Measurements from ENCODE around the gene SNAPC1. TPM values are rescaled to one million over a fixed set of nuclear protein-coding genes. Genes with fewer than 3 reads are reported as not detected.

SNAPC1 gene
- total RNA-seq, 1 donor from 2014 or later: 6.6 TPM

GRCh38 chr14:61726778-61727658 is 35.2 kb upstream of the SNAPC1 start:
- H3K36me3 ChIP-seq: peaks cover 0 to 52% of the 10 kb centered on the region in 2 donors

GRCh38 chr14:61730756-61731373 is 31.4 kb upstream of the SNAPC1 start:
- no peaks in the 10 kb centered on the region for H3K27me3 ChIP-seq
- H3K4me3 ChIP-seq: no peak overlapping the region
- intact Hi-C loops (cut with DNase I): no loop called here
- DNase-seq (ENCODE audit: extremely low spot score in 2 of 2): no peak
- H3K4me1 ChIP-seq: no peaks in the 10 kb centered on the region
- TF ChIP-seq, protein P1, sequence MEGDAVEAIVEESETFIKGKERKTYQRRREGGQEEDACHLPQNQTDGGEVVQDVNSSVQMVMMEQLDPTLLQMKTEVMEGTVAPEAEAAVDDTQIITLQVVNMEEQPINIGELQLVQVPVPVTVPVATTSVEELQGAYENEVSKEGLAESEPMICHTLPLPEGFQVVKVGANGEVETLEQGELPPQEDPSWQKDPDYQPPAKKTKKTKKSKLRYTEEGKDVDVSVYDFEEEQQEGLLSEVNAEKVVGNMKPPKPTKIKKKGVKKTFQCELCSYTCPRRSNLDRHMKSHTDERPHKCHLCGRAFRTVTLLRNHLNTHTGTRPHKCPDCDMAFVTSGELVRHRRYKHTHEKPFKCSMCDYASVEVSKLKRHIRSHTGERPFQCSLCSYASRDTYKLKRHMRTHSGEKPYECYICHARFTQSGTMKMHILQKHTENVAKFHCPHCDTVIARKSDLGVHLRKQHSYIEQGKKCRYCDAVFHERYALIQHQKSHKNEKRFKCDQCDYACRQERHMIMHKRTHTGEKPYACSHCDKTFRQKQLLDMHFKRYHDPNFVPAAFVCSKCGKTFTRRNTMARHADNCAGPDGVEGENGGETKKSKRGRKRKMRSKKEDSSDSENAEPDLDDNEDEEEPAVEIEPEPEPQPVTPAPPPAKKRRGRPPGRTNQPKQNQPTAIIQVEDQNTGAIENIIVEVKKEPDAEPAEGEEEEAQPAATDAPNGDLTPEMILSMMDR (IDR thresholded peaks at IDR 0.05): peak; percentile 55 to 75 (median 60)
- TF ChIP-seq POLR2A (IDR thresholded peaks at IDR 0.05) (no peak), POLR2AphosphoS5 (IDR thresholded peaks at IDR 0.05; ENCODE audit: insufficient read depth in 1 of 2, low read depth in 1 of 2) (no peak)
- no peak overlapping the region for H3K27ac ChIP-seq
- H3K9me3 ChIP-seq: no peaks in the 10 kb centered on the region
- H3K36me3 ChIP-seq: peaks cover 3 to 68% of the 10 kb centered on the region in 2 donors

More at GRCh38 chr14:61726778-61727658, 35.2 kb upstream of the SNAPC1 start:
- TF ChIP-seq POLR2A (IDR thresholded peaks at IDR 0.05) (no peak), POLR2AphosphoS5 (IDR thresholded peaks at IDR 0.05; ENCODE audit: insufficient read depth in 1 of 2, low read depth in 1 of 2) (no peak)
- TF ChIP-seq, protein P1 (IDR thresholded peaks at IDR 0.05): no peak
- H3K4me1 ChIP-seq: no peaks in the 10 kb centered on the region
- H3K27me3 ChIP-seq: no peaks in the 10 kb centered on the region
- no peak overlapping the region for H3K27ac ChIP-seq
- no peaks in the 10 kb centered on the region for H3K9me3 ChIP-seq
- intact Hi-C loops (cut with DNase I): loop anchor here (5.0 kb wide), 1 partner anchor 260 kb away; no protein-coding TSS in a partner anchor
- no peak overlapping the region for H3K4me3 ChIP-seq
- DNase-seq (ENCODE audit: extremely low spot score in 2 of 2): no peak

DNA sequence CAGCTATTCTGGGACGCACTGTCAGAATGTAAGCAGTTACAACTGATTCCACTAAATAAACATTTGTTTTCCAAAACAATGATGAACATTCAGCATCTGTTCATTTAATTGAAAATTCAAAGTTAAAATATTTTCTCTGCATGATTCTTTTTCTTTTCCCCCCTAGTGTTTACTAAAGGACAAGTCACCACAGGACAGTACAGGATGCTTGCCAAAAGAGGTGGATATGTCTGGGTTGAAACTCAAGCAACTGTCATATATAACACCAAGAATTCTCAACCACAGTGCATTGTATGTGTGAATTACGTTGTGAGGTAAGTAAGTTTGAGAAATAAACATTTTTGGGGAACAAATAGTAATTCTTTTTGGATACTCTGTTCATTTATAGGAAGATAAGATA is 28.2 kb upstream of the SNAPC1 start:
- no peak overlapping the region for H3K4me3 ChIP-seq
- DNase-seq (ENCODE audit: extremely low spot score in 2 of 2): no peak
- intact Hi-C loops (cut with DNase I): no loop called here
- H3K9me3 ChIP-seq: no peaks in the 10 kb centered on the region
- no peaks in the 10 kb centered on the region for H3K4me1 ChIP-seq
- H3K36me3 ChIP-seq: peaks cover 7 to 73% of the 10 kb centered on the region in 2 donors
- H3K27me3 ChIP-seq: no peaks in the 10 kb centered on the region
- TF ChIP-seq, protein P1 (IDR thresholded peaks at IDR 0.05): no peak
- TF ChIP-seq POLR2A (IDR thresholded peaks at IDR 0.05): no peak
- TF ChIP-seq POLR2AphosphoS5 (IDR thresholded peaks at IDR 0.05; ENCODE audit: insufficient read depth in 1 of 2, low read depth in 1 of 2): no peak
- H3K27ac ChIP-seq: no peak overlapping the region

GRCh38 chr14:61736751-61737150 is 25.5 kb upstream of the SNAPC1 start:
- intact Hi-C loops (cut with DNase I): no loop called here

More at GRCh38 chr14:61736751-61737150, 25.5 kb upstream of the SNAPC1 start:
- peaks cover 11 to 82% of the 10 kb centered on the region in 2 donors for H3K36me3 ChIP-seq
- H3K9me3 ChIP-seq: no peaks in the 10 kb centered on the region
- no peak for TF ChIP-seq POLR2A (IDR thresholded peaks at IDR 0.05)
- TF ChIP-seq POLR2AphosphoS5 (IDR thresholded peaks at IDR 0.05; ENCODE audit: insufficient read depth in 1 of 2, low read depth in 1 of 2): no peak
- TF ChIP-seq, protein P1 (IDR thresholded peaks at IDR 0.05): no peak
- no peak overlapping the region for H3K4me3 ChIP-seq
- H3K27me3 ChIP-seq: no peaks in the 10 kb centered on the region
- DNase-seq (ENCODE audit: extremely low spot score in 2 of 2): no peak
- H3K27ac ChIP-seq: no peak overlapping the region
- H3K4me1 ChIP-seq: no peaks in the 10 kb centered on the region
